NCI-H1417 treated with DMSO at 0.1 percent for 48 hours (cell line): ENCODE measurements around the gene DCST1.

Experiments used
- DNase-seq: peaks from one replicate; lab custom pipeline; 2025; lab: John Stamatoyannopoulos, UW

The DCST1 gene

GRCh38 chr1:155001675-155002463 lies 31.8 kb upstream of the DCST1 start:
- peak; percentile 96 for DNase-seq

GRCh38 chr1:155002464-155003226 lies 31.0 kb upstream of the DCST1 start, which contains the start of gene ZBTB7B:
Gene ZBTB7B, plus strand, starts transcription at chr1:155002802. Its CDS starts 11,859 bp downstream, at chr1:155014661.
- no peak for DNase-seq

GRCh38 chr1:155003227-155003765 lies 30.3 kb upstream of the DCST1 start:
- DNase-seq, result no peak

GRCh38 chr1:155003766-155004351 lies 29.8 kb upstream of the DCST1 start:
- no peak for DNase-seq

- no peak for DNase-seq
Measured at GRCh38 chr1:155004352-155005075, 29.1 kb upstream of the DCST1 start.

- DNase-seq, result no peak
Measured at GRCh38 chr1:155005076-155006011, 28.3 kb upstream of the DCST1 start.

- no peak for DNase-seq
Measured at GRCh38 chr1:155006601-155007101, 27.0 kb upstream of the DCST1 start.

GRCh38 chr1:155007251-155007828 lies 26.3 kb upstream of the DCST1 start:
- DNase-seq, result no peak

- no peak for DNase-seq
Measured at GRCh38 chr1:155008015-155008941, 25.3 kb upstream of the DCST1 start.

GRCh38 chr1:155009221-155009711 lies 24.4 kb upstream of the DCST1 start:
- DNase-seq, result no peak

GRCh38 chr1:155009742-155010141 lies 23.9 kb upstream of the DCST1 start:
- no peak for DNase-seq

- no peak for DNase-seq
Measured at GRCh38 chr1:155010211-155010918, 23.3 kb upstream of the DCST1 start.

GRCh38 chr1:155011004-155011416 lies 22.6 kb upstream of the DCST1 start:
- no peak for DNase-seq

GRCh38 chr1:155011437-155012025 lies 22.1 kb upstream of the DCST1 start:
- no peak for DNase-seq

- peak; percentile 82 for DNase-seq
Measured at GRCh38 chr1:155012026-155012546, 21.5 kb upstream of the DCST1 start.

- no peak for DNase-seq
Measured at GRCh38 chr1:155012776-155013602, 20.6 kb upstream of the DCST1 start.

GRCh38 chr1:155013632-155014031 lies 20.0 kb upstream of the DCST1 start:
- DNase-seq, result no peak
